Measurements from ENCODE around the gene CAPN10. TPM values are rescaled to one million over a fixed set of nuclear protein-coding genes. Genes with fewer than 3 reads are reported as not detected.

Gene CAPN10
- total and polyA plus RNA-seq, 2 donors (not counting 3 experiments of a cell fraction or from before 2014, with no cell fraction given): 25.2 to 39.9 TPM

- FAIRE-seq (no peak), DNase-seq (ENCODE audit: low read depth, low spot score) (no peak)
- H3K4me1 ChIP-seq (ENCODE audit: control insufficient read depth, extremely low read depth, insufficient read depth, low read length): peaks cover 12% of the 10 kb centered on the region
- H3K79me2 ChIP-seq (ENCODE audit: control insufficient read depth, insufficient read depth, low read length): peaks cover 38% of the 10 kb centered on the region
- dilution Hi-C loops (cut with MboI; ENCODE audit: extremely low pct_ligation_motif_present, low sequenced_read_pairs): no loop called here
- H3K27ac ChIP-seq (ENCODE audit: insufficient read depth, low read depth, low read length): no peak overlapping the region
- no peak overlapping the region for H3K9ac ChIP-seq (replicated peaks; ENCODE audit: extremely low read depth, insufficient read depth, low read length)
- H3K4me3 ChIP-seq (replicated peaks in 1 of 3; ENCODE audit: insufficient read depth in 1 of 3, low read depth in 1 of 3, low read length in 3 of 3): no peak overlapping the region
- H3K36me3 ChIP-seq (ENCODE audit: control insufficient read depth in 2 of 2, extremely low read depth in 1 of 2, insufficient read depth in 2 of 2, low read length in 2 of 2): peaks cover 0 to 7% of the 10 kb centered on the region in 2 experiments
- H3K4me2 ChIP-seq (ENCODE audit: insufficient read depth, low read length): no peak overlapping the region
- no peaks in the 10 kb centered on the region for H4K20me1 ChIP-seq (replicated peaks; ENCODE audit: control insufficient read depth, extremely low read depth, insufficient read depth, low read length)
- no peaks in the 10 kb centered on the region for H3K27me3 ChIP-seq (ENCODE audit: control insufficient read depth in 2 of 2, insufficient read depth in 2 of 2, low read length in 2 of 2)
- H2AFZ ChIP-seq (ENCODE audit: low read depth, low read length): no peak overlapping the region
- intact Hi-C loops (cut with micrococcal nuclease): no loop called here
- POLR2A ChIA-PET: no interaction called here
- no peaks in the 10 kb centered on the region for H3K9me3 ChIP-seq (replicated peaks; ENCODE audit: control insufficient read depth, insufficient read depth, low read length)
- TF ChIP-seq MAX (IDR thresholded peaks at IDR 0.05; ENCODE audit: insufficient read depth, insufficient read length): no peak
- TF ChIP-seq EZH2 (IDR thresholded peaks at IDR 0.05; ENCODE audit: borderline replicate concordance, low read depth, low read length, severe bottlenecking): no peak
- TF ChIP-seq POLR2AphosphoS5 (IDR thresholded peaks at IDR 0.05; ENCODE audit: insufficient read depth, low read depth, low read length): no peak
- no peak for TF ChIP-seq GATA2 (IDR thresholded peaks at IDR 0.05; ENCODE audit: insufficient read depth, insufficient read length, low read depth, low read length)
- no peak for TF ChIP-seq CTCF (IDR thresholded peaks at IDR 0.05; ENCODE audit: extremely low read depth in 1 of 2, insufficient read depth in 1 of 2, low read depth in 1 of 2, low read length in 2 of 2)
- TF ChIP-seq JUN (IDR thresholded peaks at IDR 0.05; ENCODE audit: borderline replicate concordance, insufficient read depth, insufficient read length, low read depth): no peak
- TF ChIP-seq POLR2A (IDR thresholded peaks at IDR 0.05; ENCODE audit: low read depth, low read length): no peak
- no peak for TF ChIP-seq MYC (IDR thresholded peaks at IDR 0.05; ENCODE audit: low read depth, low read length)
- TF ChIP-seq FOS (IDR thresholded peaks at IDR 0.05; ENCODE audit: borderline replicate concordance, insufficient read depth, low read length): no peak
- CTCF ChIA-PET: interaction anchor here (1.2 to 1.4 kb wide), 2 partner anchors 13 to 17 kb away, joined by 3 to 5 read pairs; no protein-coding TSS in a partner anchor
- no peaks in the 10 kb centered on the region for H3K9me1 ChIP-seq (replicated peaks; ENCODE audit: control insufficient read depth, extremely low read depth, insufficient read depth, low read length)
- BruUV-seq (replicated peaks): no TSS peak
Observed at GRCh38 chr2:240582781-240583180, 3.8 kb upstream of the CAPN10 start.

Data from endothelial cell of umbilical vein (primary cell).